ENCODE measurements around the gene APAF1.
A peak's percentile ranks its signal among the peaks of the same experiment; 100 is the strongest.
"Not testable (repeated sequence)": the region's sequence is repeated elsewhere in the genome, so short reads cannot be mapped to it uniquely, and the experiment has no call there.

Gene APAF1

GRCh38 chr12:98644712-98645571, at the start of gene APAF1, which contains the start of gene IKBIP:
TSS of gene APAF1 (plus strand) at chr12:98645290. CDS start at chr12:98648360, 3,070 bp downstream.
TSS of gene IKBIP (minus strand) at chr12:98644788. CDS start at chr12:98644701, 87 bp downstream.
- peak; percentile 97 for DNase-seq

- not testable (repeated sequence) for DNase-seq
Observed at GRCh38 chr12:98597313-98597712, 47.8 kb upstream of the APAF1 start.

DNA sequence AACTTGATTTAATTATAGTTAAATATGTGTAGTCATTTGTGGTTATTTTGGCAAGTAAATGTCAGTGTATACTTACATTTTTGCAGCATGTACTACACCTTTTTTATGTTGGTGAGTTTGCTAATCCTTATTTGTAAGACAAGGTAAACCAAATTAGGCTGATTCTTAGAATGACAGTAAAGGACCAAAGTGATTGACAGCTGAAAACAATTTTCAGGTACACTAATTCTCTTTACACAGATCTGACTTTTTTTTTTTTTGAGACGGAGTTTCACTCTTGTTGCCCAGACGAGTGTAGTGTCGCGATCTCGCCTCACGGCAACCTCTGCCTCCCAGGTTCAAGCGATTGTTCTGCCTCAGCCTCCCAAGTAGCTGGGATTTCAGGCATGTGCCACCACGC, 43.2 kb upstream of the APAF1 start:
- no peak for DNase-seq

DNA sequence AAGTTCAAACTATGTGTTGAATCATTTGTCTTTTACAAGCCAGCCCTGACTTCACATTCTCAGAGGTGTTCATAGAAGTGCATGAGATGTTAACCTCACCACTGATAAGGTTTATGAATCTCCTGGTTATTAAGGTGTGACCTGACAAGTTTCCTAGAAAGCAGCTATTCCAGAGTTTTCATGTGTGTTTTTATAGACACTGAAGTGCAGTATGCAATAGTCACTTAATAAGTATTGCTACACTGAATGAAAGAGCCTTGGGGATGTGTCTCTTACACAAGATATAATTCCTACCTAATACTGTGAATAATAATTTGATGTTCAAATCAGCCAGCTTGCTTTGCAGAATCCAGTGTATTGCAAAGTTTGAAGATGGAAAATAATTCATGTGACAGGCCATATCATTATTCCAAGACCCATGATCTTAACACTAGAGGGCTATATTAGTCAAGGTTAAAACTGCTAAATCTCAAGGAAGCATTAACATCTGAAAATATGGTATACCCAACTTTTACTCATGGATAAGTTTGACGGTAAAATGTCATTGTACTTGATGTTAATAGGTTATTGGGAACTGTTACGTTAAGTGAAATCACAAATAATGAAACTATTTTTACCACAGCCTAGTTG, 38.6 kb upstream of the APAF1 start:
- DNase-seq, result no peak

DNA sequence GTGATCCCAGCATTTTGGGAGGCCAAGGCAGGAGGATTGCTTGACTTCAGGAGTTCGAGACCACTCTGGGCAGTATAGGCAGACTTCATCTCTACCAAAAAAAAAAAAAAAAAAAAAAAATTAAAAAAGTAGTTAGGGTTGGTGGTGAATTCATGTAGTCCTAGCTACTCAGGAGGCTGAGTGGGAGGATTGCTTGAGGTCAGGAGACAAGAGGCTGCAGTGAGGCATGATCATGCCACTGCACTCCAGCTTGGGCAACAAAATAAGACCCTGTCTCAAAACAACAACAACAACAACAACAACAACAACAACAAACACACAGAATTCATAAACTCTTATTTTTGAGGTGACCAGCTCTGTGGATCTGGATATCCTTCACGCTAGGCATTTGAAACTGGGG, 34.5 kb upstream of the APAF1 start:
- DNase-seq, result no peak

DNA sequence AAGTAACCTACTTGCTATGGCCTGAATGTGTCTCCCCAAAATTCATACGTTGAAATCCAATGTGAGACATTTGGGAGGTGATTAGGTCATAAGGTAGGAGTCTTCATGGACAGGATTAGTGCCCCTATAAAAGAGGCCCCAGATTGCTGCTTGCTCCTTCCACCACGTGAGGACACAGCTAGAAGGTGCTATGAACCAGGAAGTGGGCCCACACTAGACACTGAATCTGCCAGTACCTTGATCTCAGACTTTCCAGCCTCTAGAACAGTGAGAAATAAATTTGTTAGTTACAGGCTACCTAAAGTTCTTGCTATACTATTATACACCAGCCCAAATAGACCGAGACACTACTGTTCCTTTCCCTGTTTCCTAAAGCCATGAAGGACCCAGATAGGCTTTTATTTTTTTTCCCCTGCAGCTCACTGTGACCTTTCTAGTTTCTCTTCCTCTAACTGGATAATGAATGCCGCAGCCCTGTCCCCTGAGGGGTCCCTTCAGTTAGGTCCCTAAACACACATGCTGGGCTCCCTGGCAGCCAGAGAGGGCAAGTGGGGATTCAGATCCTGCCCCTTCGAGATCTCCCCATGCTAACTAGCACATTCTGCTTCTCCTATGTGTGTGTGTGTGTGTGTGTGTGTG, 32.3 kb upstream of the APAF1 start:
- DNase-seq, result no peak

- DNase-seq, result peak; percentile 45
Observed at GRCh38 chr12:98618952-98619351, 26.1 kb upstream of the APAF1 start.

GRCh38 chr12:98635657-98636323, 9.3 kb upstream of the APAF1 start:
- no peak for DNase-seq

DNA sequence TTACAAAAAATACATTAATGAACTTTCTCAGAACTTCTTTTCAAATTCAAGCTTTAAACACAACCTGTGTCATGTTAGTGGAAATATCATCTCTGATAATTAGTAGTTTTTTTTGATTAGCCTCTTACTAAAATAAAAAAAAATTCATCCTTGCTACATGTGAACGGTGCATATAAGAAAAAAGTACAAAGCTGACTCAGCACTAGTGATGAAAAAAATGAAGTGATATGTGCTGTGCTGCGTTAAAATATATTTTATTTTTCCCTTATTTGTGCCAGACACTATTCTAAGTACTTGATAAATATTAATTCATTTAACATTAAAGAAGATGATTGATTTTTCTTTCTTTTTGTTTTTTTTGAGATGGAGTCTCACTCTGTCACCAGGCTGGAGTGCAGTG, 8.0 kb upstream of the APAF1 start:
- no peak for DNase-seq

DNA sequence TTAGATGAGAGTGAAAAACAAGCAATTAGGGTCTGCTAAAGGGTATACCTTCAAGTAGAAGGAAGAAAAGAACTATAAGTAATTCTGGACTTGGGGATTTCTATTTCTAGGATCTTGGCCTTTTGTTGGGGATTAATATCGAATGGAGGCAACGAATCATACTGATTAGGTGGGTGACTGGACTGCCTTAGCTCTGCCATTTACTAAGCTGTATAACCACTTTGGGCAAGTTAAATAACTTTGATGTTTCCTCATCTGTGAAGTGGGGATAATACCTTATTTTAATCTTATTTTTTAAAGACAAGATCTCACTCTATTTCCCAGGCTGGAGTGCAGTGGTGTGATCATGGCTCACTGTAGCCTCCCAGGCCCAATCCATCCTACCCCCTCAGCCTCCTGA, 7.1 kb upstream of the APAF1 start:
- DNase-seq, result no peak

DNA sequence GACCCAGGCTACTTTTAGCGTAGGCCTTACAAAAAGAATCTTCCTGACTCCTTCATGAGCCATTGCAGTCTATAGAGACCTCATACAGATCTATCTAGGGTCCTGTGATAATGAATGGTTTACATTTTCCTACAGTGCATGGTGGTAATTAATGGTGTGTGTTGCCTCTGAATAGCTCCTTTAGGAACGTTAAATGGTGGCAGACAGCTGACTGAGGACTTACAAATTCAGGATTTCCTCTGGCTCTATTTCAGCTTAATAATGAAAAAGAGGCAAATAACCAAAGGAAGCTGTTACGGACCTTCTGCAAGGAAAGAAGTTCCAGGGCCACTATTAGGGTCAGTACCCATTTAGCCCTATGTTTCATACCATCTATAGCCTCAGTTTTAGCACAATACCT, 5.6 kb upstream of the APAF1 start:
- DNase-seq, result no peak

DNA sequence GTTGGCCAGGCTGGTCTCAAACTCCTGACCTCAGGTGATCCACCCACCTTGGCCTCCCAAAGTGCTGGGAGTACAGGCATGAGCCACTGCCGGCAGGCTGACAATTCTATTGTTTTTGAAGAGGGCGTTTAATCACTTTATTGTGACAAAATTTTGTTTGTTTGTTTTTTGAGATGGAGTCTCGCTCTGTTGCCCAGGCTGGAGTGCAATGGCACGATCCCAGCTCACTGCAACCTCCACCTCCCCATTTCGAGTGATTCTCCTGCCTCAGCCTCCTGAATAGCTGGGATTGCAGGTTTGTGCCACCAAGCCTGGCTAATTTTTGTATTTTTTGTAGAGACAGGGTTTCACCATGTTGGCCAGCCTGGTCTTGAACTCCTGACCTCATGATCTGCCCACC, 2.3 kb upstream of the APAF1 start:
- DNase-seq, result not testable (repeated sequence)

DNA sequence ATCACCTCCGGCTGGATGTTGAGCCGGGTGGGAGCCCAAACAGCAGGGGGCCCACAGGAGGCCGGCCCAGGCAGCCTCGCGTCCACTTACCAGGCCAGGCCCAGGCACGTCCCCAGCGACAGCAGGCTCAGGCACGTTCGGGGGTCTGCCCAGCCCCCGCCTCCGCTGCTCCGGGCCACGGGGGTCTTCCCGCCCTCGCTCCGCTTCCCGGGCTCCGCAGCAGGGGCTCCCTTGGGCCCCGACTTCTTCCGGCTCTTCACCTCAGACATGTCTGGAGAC, 718 bp upstream of the APAF1 start:
- DNase-seq, result no peak

GRCh38 chr12:98645572-98646067, 530 bp downstream of the APAF1 start:
- DNase-seq, result no peak

DNA sequence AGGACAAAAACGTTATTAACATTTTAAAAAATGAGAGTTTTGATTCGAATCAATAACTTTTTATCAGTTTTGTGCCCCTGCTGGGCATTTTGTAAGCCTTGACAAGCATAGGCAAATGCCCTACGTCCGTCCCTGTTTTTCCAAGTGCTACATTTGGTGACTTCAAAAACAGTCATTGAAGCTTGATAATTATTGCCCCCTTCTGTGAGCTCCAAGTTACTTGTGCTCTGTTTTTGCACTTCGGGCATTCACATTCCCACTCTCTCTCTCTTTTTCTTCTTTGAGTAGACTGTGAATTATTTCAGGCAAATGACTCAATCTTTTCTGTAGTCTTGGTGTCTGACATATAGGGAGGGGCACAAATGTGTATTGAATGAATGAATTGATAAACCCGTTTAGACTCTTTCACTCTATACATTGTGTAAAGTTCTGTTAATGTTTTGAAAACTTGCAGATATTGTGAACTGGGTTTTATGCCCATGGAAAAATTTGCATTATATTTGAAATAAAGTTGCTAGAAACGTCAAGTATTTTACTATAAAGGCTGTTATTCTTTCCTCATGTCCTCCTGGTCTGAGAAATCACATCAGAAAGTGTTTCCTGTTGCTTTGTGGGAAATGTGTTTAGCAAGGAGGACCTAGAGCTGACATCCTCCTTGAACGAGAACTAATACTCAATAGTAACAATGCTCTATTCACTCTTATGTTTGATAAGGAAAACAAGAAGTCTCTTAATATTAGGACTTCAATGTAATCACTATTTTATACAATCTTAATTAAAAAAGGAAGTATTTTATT, 1.4 kb downstream of the APAF1 start:
- DNase-seq, result no peak

DNA sequence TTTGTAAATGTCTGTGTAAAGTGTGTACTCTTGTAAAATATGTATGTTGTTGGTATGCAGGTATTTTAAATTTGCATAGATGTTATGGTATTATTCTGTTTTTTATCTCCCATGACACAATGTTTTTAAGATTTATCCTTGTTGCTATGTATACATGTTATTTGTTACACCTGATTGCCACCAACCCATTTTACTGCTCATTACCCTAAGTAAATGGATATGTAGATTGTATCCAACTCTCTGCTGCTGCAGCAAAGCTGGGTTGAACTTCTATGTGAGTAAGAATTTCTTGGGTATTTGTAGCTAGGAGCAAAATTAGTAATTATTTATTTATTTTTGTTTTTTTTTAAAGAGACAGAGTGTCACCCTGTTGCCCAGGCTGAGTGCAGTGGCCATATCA, 6.2 kb downstream of the APAF1 start:
- DNase-seq, result no peak

DNA sequence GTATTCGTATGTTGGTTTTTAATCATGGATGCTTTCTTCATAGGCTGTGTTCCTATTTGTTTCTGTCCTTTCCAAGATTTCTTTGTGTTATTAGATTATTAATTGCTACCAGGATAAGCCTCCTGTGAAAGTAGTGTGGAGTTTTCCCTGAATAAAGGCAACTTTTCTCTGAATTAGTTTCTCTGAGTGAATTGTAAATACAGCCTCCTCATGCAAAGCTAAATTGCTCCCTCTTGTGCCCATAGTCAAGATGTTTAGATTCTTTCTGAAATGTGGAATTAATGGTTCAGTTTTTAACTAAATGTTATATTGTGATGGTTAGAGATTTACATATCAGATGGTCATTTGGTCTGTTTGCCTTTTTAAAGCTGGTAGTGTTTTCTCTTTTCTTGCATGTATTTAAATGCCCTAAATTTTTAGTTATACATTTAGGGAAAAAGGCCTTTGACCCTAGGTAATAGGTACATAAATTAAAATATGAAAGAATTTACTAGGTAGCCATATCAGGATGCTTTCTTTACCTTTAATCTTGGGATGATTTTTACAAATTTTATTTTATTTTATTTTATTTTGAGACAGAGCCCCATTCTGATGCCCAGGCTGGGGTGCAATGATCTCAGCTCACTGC, 8.9 kb downstream of the APAF1 start:
- peak; percentile 14 for DNase-seq

GRCh38 chr12:98656289-98657101, 11.4 kb downstream of the APAF1 start:
- DNase-seq, result no peak

- DNase-seq, result no peak
Observed at GRCh38 chr12:98660521-98660920, 15.4 kb downstream of the APAF1 start.

DNA sequence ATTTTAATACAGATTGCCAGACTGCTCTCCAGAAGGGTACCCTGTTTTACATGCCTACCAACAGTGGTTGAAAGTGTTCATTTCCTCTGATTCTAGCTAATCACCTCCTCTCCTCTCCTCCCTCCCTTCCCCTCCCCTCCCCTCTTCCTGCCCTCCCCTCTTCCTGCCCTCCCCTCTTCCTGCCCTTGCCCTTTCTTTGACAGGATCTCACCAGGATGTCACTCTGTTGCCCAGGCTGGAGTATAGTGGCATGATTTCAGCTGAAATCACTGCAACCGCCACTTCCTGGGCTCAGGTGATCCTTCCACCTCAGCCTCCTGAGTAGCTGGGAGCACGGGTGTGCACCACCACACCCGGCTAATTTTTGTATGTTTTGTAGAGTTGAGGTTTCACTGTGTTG, 24.7 kb downstream of the APAF1 start:
- DNase-seq, result no peak

DNA sequence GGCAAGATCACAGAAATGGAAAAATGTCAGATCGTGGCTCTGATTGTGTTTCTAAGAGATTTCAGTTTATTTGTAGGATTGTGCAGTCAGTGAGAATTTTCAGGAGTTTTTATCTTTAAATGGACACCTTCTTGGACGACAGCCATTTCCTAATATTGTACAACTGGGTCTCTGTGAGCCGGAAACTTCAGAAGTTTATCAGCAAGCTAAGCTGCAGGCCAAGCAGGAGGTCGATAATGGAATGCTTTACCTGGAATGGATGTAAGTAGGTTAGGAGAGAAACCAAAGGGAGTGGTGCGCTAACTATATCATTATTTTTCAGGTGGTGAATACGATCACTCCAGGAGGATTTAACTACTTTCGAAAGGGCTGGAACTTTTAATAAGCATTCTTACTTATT, 26.4 kb downstream of the APAF1 start:
- DNase-seq, result no peak

Data from KG1 (cell line).